GM23338 (cell line): ENCODE results near the gene MARCHF9.

ENCODE experiments used
- EZH2 ChIP-seq: fragments of 200-600 bp; sonication (generic); IDR thresholded peaks from one replicate; pipeline ENCODE4 v1.8.0; 2017; ENCODE audit warnings: antibody characterized with exemption, mild to moderate bottlenecking, low read depth; ENCODE audit not compliant: unreplicated experiment
- TF ChIP-seq, protein P1 (sequence below), 2 experiments: fragments of 200-600 bp in 1 of 2; sonication (generic) in 1 of 2; conservative IDR thresholded peaks; 2 replicates each; pipeline versions ENCODE4 v1.5.1 to v1.6.1; 2016 to 2017; ENCODE audit warnings: antibody characterized with exemption in 2 of 2, low read depth in 2 of 2, mild to moderate bottlenecking in 2 of 2, moderate library complexity in 1 of 2

DNA sequence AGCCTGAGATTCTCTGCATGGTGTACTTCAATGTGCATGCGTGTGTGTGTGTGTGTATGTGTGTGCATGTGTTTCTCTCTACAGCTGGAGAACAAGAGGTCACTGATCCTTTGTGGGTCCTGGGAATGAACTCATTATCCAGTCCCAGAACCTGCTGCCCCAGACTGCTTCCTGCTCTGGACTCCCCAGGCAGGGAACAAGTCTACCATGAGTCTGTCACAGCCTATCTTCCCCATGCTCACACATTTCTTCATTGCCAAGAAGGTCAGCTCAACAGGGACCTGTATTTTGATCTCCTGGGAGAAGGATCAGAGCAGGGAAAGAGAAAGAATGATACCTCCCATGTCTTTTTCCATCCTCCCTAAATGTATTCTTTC lies 13.5 kb upstream of the MARCHF9 start:
- TF ChIP-seq EZH2: no peak
- TF ChIP-seq, protein P1, sequence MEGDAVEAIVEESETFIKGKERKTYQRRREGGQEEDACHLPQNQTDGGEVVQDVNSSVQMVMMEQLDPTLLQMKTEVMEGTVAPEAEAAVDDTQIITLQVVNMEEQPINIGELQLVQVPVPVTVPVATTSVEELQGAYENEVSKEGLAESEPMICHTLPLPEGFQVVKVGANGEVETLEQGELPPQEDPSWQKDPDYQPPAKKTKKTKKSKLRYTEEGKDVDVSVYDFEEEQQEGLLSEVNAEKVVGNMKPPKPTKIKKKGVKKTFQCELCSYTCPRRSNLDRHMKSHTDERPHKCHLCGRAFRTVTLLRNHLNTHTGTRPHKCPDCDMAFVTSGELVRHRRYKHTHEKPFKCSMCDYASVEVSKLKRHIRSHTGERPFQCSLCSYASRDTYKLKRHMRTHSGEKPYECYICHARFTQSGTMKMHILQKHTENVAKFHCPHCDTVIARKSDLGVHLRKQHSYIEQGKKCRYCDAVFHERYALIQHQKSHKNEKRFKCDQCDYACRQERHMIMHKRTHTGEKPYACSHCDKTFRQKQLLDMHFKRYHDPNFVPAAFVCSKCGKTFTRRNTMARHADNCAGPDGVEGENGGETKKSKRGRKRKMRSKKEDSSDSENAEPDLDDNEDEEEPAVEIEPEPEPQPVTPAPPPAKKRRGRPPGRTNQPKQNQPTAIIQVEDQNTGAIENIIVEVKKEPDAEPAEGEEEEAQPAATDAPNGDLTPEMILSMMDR (conservative IDR thresholded peaks at IDR 0.05; ENCODE audit: low read depth in 2 of 2): no peak
